ENCODE measurements around the gene ACKR2. TPM values are rescaled to one million over a fixed set of nuclear protein-coding genes. Genes with fewer than 3 reads are reported as not detected.

ACKR2 gene
- total RNA-seq, 2 donors from 2014 or later, result 1.0 to 1.5 TPM

GRCh38 chr3:42841332-42841731 is 32.1 kb downstream of the ACKR2 start:
- no peak overlapping the region for H3K27ac Mint-ChIP-seq
- H3K9me3 Mint-ChIP-seq, result no peaks in the 10 kb centered on the region
- no peak for DNase-seq (ENCODE audit: low spot score in 2 of 2)
- no peak for ATAC-seq
- H3K36me3 Mint-ChIP-seq, result no peaks in the 10 kb centered on the region

- ATAC-seq (no peak), DNase-seq (ENCODE audit: low spot score in 2 of 2) (no peak)
- Mint-ChIP-seq H3K36me3 (peaks cover 0 to 14% of the 10 kb centered on the region in 2 donors), H3K9me3 (peaks cover 0 to 5% of the 10 kb centered on the region in 2 donors), H3K27ac (no peak overlapping the region)
Observed at GRCh38 chr3:42843713-42844411, 34.6 kb downstream of the ACKR2 start.

GRCh38 chr3:42844412-42844713 is 35.1 kb downstream of the ACKR2 start:
- no peak for ATAC-seq
- Mint-ChIP-seq H3K36me3 (peaks cover 0 to 14% of the 10 kb centered on the region in 2 donors), H3K27ac (no peak overlapping the region), H3K9me3 (peaks cover 0 to 5% of the 10 kb centered on the region in 2 donors)
- no peak for DNase-seq (ENCODE audit: low spot score in 2 of 2)

- H3K9me3 Mint-ChIP-seq, result peaks cover 0 to 5% of the 10 kb centered on the region in 2 donors
- no peak for ATAC-seq
- no peak overlapping the region for H3K27ac Mint-ChIP-seq
- no peak for DNase-seq (ENCODE audit: low spot score in 2 of 2)
- H3K36me3 Mint-ChIP-seq, result peaks cover 0 to 14% of the 10 kb centered on the region in 2 donors
Observed at GRCh38 chr3:42844815-42845214, 35.6 kb downstream of the ACKR2 start.

GRCh38 chr3:42846685-42847522 is 37.7 kb downstream of the ACKR2 start:
- ATAC-seq, result peak in 1 of 2 donors; percentile 70
- no peak for DNase-seq (ENCODE audit: low spot score in 2 of 2)
- Mint-ChIP-seq H3K36me3 (peaks cover 0 to 14% of the 10 kb centered on the region in 2 donors), H3K27ac (peak overlapping the region; percentile 28 to 58), H3K9me3 (peaks cover 0 to 5% of the 10 kb centered on the region in 2 donors)

GRCh38 chr3:42847731-42848130 is 38.5 kb downstream of the ACKR2 start:
- peaks cover 0 to 5% of the 10 kb centered on the region in 2 donors for H3K9me3 Mint-ChIP-seq
- DNase-seq (ENCODE audit: low spot score in 2 of 2), result no peak
- no peak for ATAC-seq
- H3K36me3 Mint-ChIP-seq, result peaks cover 0 to 14% of the 10 kb centered on the region in 2 donors
- H3K27ac Mint-ChIP-seq, result peak overlapping the region in 1 of 2 donors; percentile 28

- no peak for DNase-seq (ENCODE audit: low spot score in 2 of 2)
- peaks cover 0 to 5% of the 10 kb centered on the region in 2 donors for H3K9me3 Mint-ChIP-seq
- H3K27ac Mint-ChIP-seq, result no peak overlapping the region
- peaks cover 0 to 14% of the 10 kb centered on the region in 2 donors for H3K36me3 Mint-ChIP-seq
- no peak for ATAC-seq
Observed at GRCh38 chr3:42849017-42849416, 39.8 kb downstream of the ACKR2 start.

- peaks cover 0 to 14% of the 10 kb centered on the region in 2 donors for H3K36me3 Mint-ChIP-seq
Observed at GRCh38 chr3:42850263-42850662, 41.0 kb downstream of the ACKR2 start.

GRCh38 chr3:42851228-42851834 is 42.1 kb downstream of the ACKR2 start:
- Mint-ChIP-seq H3K27ac (peak overlapping the region in 1 of 2 donors; percentile 29), H3K9me3 (peaks cover 0 to 5% of the 10 kb centered on the region in 2 donors), H3K36me3 (peaks cover 0 to 14% of the 10 kb centered on the region in 2 donors)
- ATAC-seq, result no peak
- no peak for DNase-seq (ENCODE audit: low spot score in 2 of 2)

More at GRCh38 chr3:42850263-42850662, 41.0 kb downstream of the ACKR2 start:
- Mint-ChIP-seq H3K27ac (no peak overlapping the region), H3K9me3 (peaks cover 0 to 5% of the 10 kb centered on the region in 2 donors)
- ATAC-seq, result no peak
- no peak for DNase-seq (ENCODE audit: low spot score in 2 of 2)

GRCh38 chr3:42852441-42852840 is 43.2 kb downstream of the ACKR2 start:
- DNase-seq (ENCODE audit: low spot score in 2 of 2) (no peak), ATAC-seq (no peak)
- Mint-ChIP-seq H3K9me3 (peaks cover 0 to under 1% of the 10 kb centered on the region in 2 donors), H3K27ac (no peak overlapping the region), H3K36me3 (peaks cover 0 to 5% of the 10 kb centered on the region in 2 donors)

- no peaks in the 10 kb centered on the region for H3K9me3 Mint-ChIP-seq
- no peak for DNase-seq (ENCODE audit: low spot score in 2 of 2)
Observed at GRCh38 chr3:42853056-42853455, 43.8 kb downstream of the ACKR2 start.

GRCh38 chr3:42853739-42854302 is 44.6 kb downstream of the ACKR2 start:
- H3K27ac Mint-ChIP-seq, result no peak overlapping the region
- peaks cover 0 to 6% of the 10 kb centered on the region in 2 donors for H3K36me3 Mint-ChIP-seq
- H3K9me3 Mint-ChIP-seq, result no peaks in the 10 kb centered on the region
- no peak for ATAC-seq
- no peak for DNase-seq (ENCODE audit: low spot score in 2 of 2)

More at GRCh38 chr3:42853056-42853455, 43.8 kb downstream of the ACKR2 start:
- ATAC-seq, result no peak
- no peak overlapping the region for H3K27ac Mint-ChIP-seq
- no peaks in the 10 kb centered on the region for H3K36me3 Mint-ChIP-seq

GRCh38 chr3:42855219-42855546 is 45.9 kb downstream of the ACKR2 start:
- no peak for ATAC-seq
- H3K27ac Mint-ChIP-seq, result no peak overlapping the region

GRCh38 chr3:42855547-42856380 is 46.5 kb downstream of the ACKR2 start:
- H3K36me3 Mint-ChIP-seq, result peaks cover 0 to 12% of the 10 kb centered on the region in 2 donors
- H3K9me3 Mint-ChIP-seq, result peaks cover 0 to 5% of the 10 kb centered on the region in 2 donors
- DNase-seq (ENCODE audit: low spot score in 2 of 2) (no peak), ATAC-seq (no peak)
- no peak overlapping the region for H3K27ac Mint-ChIP-seq

More at GRCh38 chr3:42855219-42855546, 45.9 kb downstream of the ACKR2 start:
- DNase-seq (ENCODE audit: low spot score in 2 of 2), result no peak
- Mint-ChIP-seq H3K9me3 (no peaks in the 10 kb centered on the region), H3K36me3 (peaks cover 0 to 12% of the 10 kb centered on the region in 2 donors)

GRCh38 chr3:42856544-42856943 is 47.3 kb downstream of the ACKR2 start:
- peaks cover 0 to 12% of the 10 kb centered on the region in 2 donors for H3K36me3 Mint-ChIP-seq
- DNase-seq (ENCODE audit: low spot score in 2 of 2) (no peak), ATAC-seq (no peak)
- peaks cover 0 to 6% of the 10 kb centered on the region in 2 donors for H3K9me3 Mint-ChIP-seq
- no peak overlapping the region for H3K27ac Mint-ChIP-seq

Measured in activated naive CD4-positive, alpha-beta T cell treated with anti-CD3 and anti-CD28 coated beads, Interleukin-2, amount 50 U/mL, for 72 hours (primary cell).